Medulla oblongata (tissue), 1 donor: Measurements from ENCODE around the gene RNASEH2A.

Experiments used
- DNase-seq: peaks from one replicate; pipeline ENCODE4 v3.0.0-alpha.2; 2015; ENCODE audit errors: extremely low spot score

The RNASEH2A gene

DNA sequence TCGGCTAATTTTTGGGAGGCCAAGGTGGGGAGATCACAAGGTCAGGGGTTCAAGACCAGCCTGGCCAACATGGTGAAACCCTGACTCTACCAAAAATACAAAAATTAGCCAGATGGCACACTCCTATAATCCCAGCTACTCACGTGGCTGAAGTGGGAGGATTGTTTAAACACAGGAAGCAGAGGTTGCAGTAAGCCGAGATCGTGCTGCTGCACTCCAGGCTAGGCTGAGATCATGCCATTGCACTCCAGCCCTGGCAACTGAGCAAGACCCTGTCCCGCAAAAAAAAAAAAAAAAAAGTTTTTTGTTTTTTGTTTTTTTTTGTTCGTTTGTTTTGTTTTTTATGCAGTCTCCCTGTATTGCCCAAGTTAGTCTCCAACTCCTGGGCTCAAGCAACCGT, 53.2 kb downstream of the RNASEH2A start:
- DNase-seq: no peak
